Breast epithelium (tissue), 4 donors: ENCODE measurements around the gene ASPRV1. TPM values are rescaled to one million over a fixed set of nuclear protein-coding genes. Genes with fewer than 3 reads are reported as not detected.
"Not testable (repeated sequence)": the region's sequence is repeated elsewhere in the genome, so short reads cannot be mapped to it uniquely, and the experiment has no call there.

ENCODE experiments used
- DNase-seq, 2 donors: peaks; one replicate each; pipeline ENCODE4 v3.0.0-alpha.2; 2019; ENCODE audit warnings: low spot score in 2 of 2
- H3K27ac ChIP-seq, 2 donors: fragments of 200-600 bp; sonication (generic) in 1 of 2; one replicate each; pipeline ENCODE4 v1.5.1; 2016 to 2019; ENCODE audit warnings: mild to moderate bottlenecking in 1 of 2
- H3K27me3 ChIP-seq, 2 donors: fragments of 200-600 bp; sonication (generic) in 1 of 2; one replicate each; pipeline versions ENCODE4 v1.5.1 to v1.6.0; 2017 to 2019; ENCODE audit warnings: control low read depth in 1 of 2, mild to moderate bottlenecking in 1 of 2
- H3K36me3 ChIP-seq: fragments of 200-600 bp; one replicate; pipeline ENCODE4 v1.5.1; 2019
- H3K4me1 ChIP-seq, 2 donors: fragments of 200-600 bp; sonication (generic); one replicate each; pipeline ENCODE4 v1.5.1; 2016 to 2019; ENCODE audit warnings: control low read depth in 1 of 2
- H3K4me3 ChIP-seq, 3 donors: fragments of 200-600 bp; sonication (generic); 1 replicate in 2 of 3; 2 replicates in 1 of 3; pipeline ENCODE4 v1.5.1; 2016 to 2019; ENCODE audit warnings: mild to moderate bottlenecking in 3 of 3, moderate library complexity in 2 of 3
- H3K9me3 ChIP-seq, 2 donors: fragments of 200-600 bp; sonication (generic) in 1 of 2; one replicate each; pipeline ENCODE4 v1.5.1; 2016 to 2019; ENCODE audit warnings: control low read depth in 1 of 2
- CTCF ChIP-seq, 3 donors: fragments of 450-650 bp; IDR thresholded peaks; one replicate each; pipeline ENCODE4 v1.5.1; 2016 to 2017; ENCODE audit warnings: antibody characterized with exemption in 3 of 3, mild to moderate bottlenecking in 3 of 3, moderate library complexity in 3 of 3
- POLR2A ChIP-seq: fragments of 450-650 bp; IDR thresholded peaks from one replicate; pipeline ENCODE4 v1.6.1; 2016; ENCODE audit warnings: antibody characterized with exemption, mild to moderate bottlenecking, moderate library complexity
- POLR2AphosphoS5 ChIP-seq, 3 donors: sonication (generic); formaldehyde crosslinking; IDR thresholded peaks; one replicate each; pipeline ENCODE4 v1.6.1; 2017; ENCODE audit warnings: antibody characterized with exemption in 3 of 3
- intact Hi-C: fragments of 100-400 bp; cut with DNase I; formaldehyde crosslinking; loops from one replicate; pipeline ENCODE4 v1.15.1; 2023; ENCODE audit warnings: low total_unique reads
- total RNA-seq, 3 donors: library from RNA; depleted of rRNA; stranded (reverse); fragments of >200 nt; gene quantifications; one replicate each; pipeline ENCODE4 v1.1.0, GENCODE V29; 2016

ASPRV1 gene
- total RNA-seq, 3 donors from 2014 or later = 1.6 to 4.5 (median 1.8) TPM

GRCh38 chr2:70006447-70006784, 45.0 kb upstream of the ASPRV1 start:
- H3K4me1 ChIP-seq = no peaks in the 10 kb centered on the region
- H3K4me3 ChIP-seq = no peak overlapping the region
- H3K27ac ChIP-seq = no peak overlapping the region
- no peak for DNase-seq
- H3K36me3 ChIP-seq = no peaks in the 10 kb centered on the region
- no peaks in the 10 kb centered on the region for H3K9me3 ChIP-seq
- H3K27me3 ChIP-seq = no peaks in the 10 kb centered on the region
- intact Hi-C loops = no loop called here
- TF ChIP-seq POLR2A (no peak), CTCF (IDR thresholded peaks at IDR 0.05) (no peak), POLR2AphosphoS5 (IDR thresholded peaks at IDR 0.05) (no peak)

- intact Hi-C loops = no loop called here
- Histone ChIP-seq H3K9me3 (no peaks in the 10 kb centered on the region), H3K4me1 (no peaks in the 10 kb centered on the region), H3K36me3 (no peaks in the 10 kb centered on the region), H3K27me3 (no peaks in the 10 kb centered on the region), H3K27ac (no peak overlapping the region), H3K4me3 (no peak overlapping the region)
- TF ChIP-seq POLR2A = no peak
- TF ChIP-seq POLR2AphosphoS5 (IDR thresholded peaks at IDR 0.05) = no peak
- TF ChIP-seq CTCF (IDR thresholded peaks at IDR 0.05) = no peak
- no peak for DNase-seq
Observed at GRCh38 chr2:70005752-70006446, 44.5 kb upstream of the ASPRV1 start.

- Histone ChIP-seq H3K4me1 (no peaks in the 10 kb centered on the region), H3K4me3 (no peak overlapping the region), H3K36me3 (no peaks in the 10 kb centered on the region), H3K27me3 (no peaks in the 10 kb centered on the region), H3K27ac (no peak overlapping the region), H3K9me3 (no peaks in the 10 kb centered on the region)
- intact Hi-C loops = no loop called here
- TF ChIP-seq CTCF (IDR thresholded peaks at IDR 0.05) = no peak
- no peak for TF ChIP-seq POLR2A
- no peak for TF ChIP-seq POLR2AphosphoS5 (IDR thresholded peaks at IDR 0.05)
- DNase-seq = no peak
Observed at GRCh38 chr2:70005216-70005615, 43.8 kb upstream of the ASPRV1 start.

GRCh38 chr2:70003093-70003830, 41.8 kb upstream of the ASPRV1 start:
- no peaks in the 10 kb centered on the region for H3K9me3 ChIP-seq
- no peak overlapping the region for H3K27ac ChIP-seq
- H3K27me3 ChIP-seq = no peaks in the 10 kb centered on the region
- DNase-seq = no peak
- intact Hi-C loops = loop anchor here (2.0 kb wide), 1 partner anchor 62 kb away; no protein-coding TSS in a partner anchor
- no peaks in the 10 kb centered on the region for H3K4me1 ChIP-seq
- H3K4me3 ChIP-seq = no peak overlapping the region
- no peak for TF ChIP-seq POLR2AphosphoS5 (IDR thresholded peaks at IDR 0.05)
- TF ChIP-seq POLR2A = no peak
- TF ChIP-seq CTCF (IDR thresholded peaks at IDR 0.05) = no peak
- no peaks in the 10 kb centered on the region for H3K36me3 ChIP-seq

- Histone ChIP-seq H3K4me3 (no peak overlapping the region), H3K27ac (no peak overlapping the region), H3K9me3 (no peaks in the 10 kb centered on the region), H3K4me1 (no peaks in the 10 kb centered on the region), H3K27me3 (no peaks in the 10 kb centered on the region), H3K36me3 (no peaks in the 10 kb centered on the region)
- no peak for DNase-seq
- intact Hi-C loops = loop anchor here (2.0 kb wide), 1 partner anchor 62 kb away; no protein-coding TSS in a partner anchor
- no peak for TF ChIP-seq POLR2AphosphoS5 (IDR thresholded peaks at IDR 0.05)
- no peak for TF ChIP-seq CTCF (IDR thresholded peaks at IDR 0.05)
- TF ChIP-seq POLR2A = no peak
Observed at GRCh38 chr2:70002241-70002899, 40.9 kb upstream of the ASPRV1 start.

- H3K27ac ChIP-seq, H3K27me3 ChIP-seq, H3K9me3 ChIP-seq, H3K36me3 ChIP-seq, DNase-seq, H3K4me3 ChIP-seq, intact Hi-C loops, H3K4me1 ChIP-seq: not testable (repeated sequence)
Observed at GRCh38 chr2:70000529-70000928, 39.1 kb upstream of the ASPRV1 start.
